ENCODE measurements around the gene SH3BP4. TPM values are rescaled to one million over a fixed set of nuclear protein-coding genes. Genes with fewer than 3 reads are reported as not detected.

SH3BP4 gene
- total and polyA plus RNA-seq, 2 of the 13 experiments (the other 11 are each of a cell fraction or from before 2014, with no cell fraction given): 34.6 to 99.1 TPM

GRCh38 chr2:235055891-235056516 is 104.2 kb downstream of the SH3BP4 start (continued):
- TF ChIP-seq ZNF382 (CRISPR knock-in tag; IDR thresholded peaks at IDR 0.05; ENCODE audit: borderline replicate concordance): no peak
- TF ChIP-seq ZNF292 (CRISPR knock-in tag; IDR thresholded peaks at IDR 0.05; ENCODE audit: borderline replicate concordance, low read depth): no peak
- TF ChIP-seq, protein P1, sequence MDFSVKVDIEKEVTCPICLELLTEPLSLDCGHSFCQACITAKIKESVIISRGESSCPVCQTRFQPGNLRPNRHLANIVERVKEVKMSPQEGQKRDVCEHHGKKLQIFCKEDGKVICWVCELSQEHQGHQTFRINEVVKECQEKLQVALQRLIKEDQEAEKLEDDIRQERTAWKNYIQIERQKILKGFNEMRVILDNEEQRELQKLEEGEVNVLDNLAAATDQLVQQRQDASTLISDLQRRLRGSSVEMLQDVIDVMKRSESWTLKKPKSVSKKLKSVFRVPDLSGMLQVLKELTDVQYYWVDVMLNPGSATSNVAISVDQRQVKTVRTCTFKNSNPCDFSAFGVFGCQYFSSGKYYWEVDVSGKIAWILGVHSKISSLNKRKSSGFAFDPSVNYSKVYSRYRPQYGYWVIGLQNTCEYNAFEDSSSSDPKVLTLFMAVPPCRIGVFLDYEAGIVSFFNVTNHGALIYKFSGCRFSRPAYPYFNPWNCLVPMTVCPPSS (IDR thresholded peaks at IDR 0.05): no peak
- TF ChIP-seq HMG20A (CRISPR knock-in tag; IDR thresholded peaks at IDR 0.05; ENCODE audit: borderline replicate concordance): no peak
- TF ChIP-seq YEATS4 (CRISPR knock-in tag; IDR thresholded peaks at IDR 0.05; ENCODE audit: borderline replicate concordance): no peak
- TF ChIP-seq ZNF414 (CRISPR knock-in tag; IDR thresholded peaks at IDR 0.05): no peak; the same call in 1 of the 2 replicates
- TF ChIP-seq TSC22D2 (CRISPR knock-in tag; IDR thresholded peaks at IDR 0.05; ENCODE audit: borderline replicate concordance): no peak
- TF ChIP-seq, protein P2, sequence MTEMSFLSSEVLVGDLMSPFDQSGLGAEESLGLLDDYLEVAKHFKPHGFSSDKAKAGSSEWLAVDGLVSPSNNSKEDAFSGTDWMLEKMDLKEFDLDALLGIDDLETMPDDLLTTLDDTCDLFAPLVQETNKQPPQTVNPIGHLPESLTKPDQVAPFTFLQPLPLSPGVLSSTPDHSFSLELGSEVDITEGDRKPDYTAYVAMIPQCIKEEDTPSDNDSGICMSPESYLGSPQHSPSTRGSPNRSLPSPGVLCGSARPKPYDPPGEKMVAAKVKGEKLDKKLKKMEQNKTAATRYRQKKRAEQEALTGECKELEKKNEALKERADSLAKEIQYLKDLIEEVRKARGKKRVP (CRISPR knock-in tag; IDR thresholded peaks at IDR 0.05): no peak
- no peak for TF ChIP-seq ZNF33B (CRISPR knock-in tag; IDR thresholded peaks at IDR 0.05)
- TF ChIP-seq ZNF326 (CRISPR knock-in tag; IDR thresholded peaks at IDR 0.05; ENCODE audit: borderline replicate concordance): no peak; the same call in 1 of the 2 replicates
- no peak for TF ChIP-seq ZNF709 (CRISPR knock-in tag; IDR thresholded peaks at IDR 0.05)
- TF ChIP-seq CENPT (CRISPR knock-in tag; IDR thresholded peaks at IDR 0.05; ENCODE audit: low read depth): no peak
- TF ChIP-seq, protein P3, sequence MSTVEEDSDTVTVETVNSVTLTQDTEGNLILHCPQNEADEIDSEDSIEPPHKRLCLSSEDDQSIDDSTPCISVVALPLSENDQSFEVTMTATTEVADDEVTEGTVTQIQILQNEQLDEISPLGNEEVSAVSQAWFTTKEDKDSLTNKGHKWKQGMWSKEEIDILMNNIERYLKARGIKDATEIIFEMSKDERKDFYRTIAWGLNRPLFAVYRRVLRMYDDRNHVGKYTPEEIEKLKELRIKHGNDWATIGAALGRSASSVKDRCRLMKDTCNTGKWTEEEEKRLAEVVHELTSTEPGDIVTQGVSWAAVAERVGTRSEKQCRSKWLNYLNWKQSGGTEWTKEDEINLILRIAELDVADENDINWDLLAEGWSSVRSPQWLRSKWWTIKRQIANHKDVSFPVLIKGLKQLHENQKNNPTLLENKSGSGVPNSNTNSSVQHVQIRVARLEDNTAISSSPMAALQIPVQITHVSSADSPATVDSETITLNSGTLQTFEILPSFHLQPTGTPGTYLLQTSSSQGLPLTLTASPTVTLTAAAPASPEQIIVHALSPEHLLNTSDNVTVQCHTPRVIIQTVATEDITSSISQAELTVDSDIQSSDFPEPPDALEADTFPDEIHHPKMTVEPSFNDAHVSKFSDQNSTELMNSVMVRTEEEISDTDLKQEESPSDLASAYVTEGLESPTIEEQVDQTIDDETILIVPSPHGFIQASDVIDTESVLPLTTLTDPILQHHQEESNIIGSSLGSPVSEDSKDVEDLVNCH (CRISPR knock-in tag; IDR thresholded peaks at IDR 0.05): no peak
- TF ChIP-seq TFDP1 (CRISPR knock-in tag; IDR thresholded peaks at IDR 0.05; ENCODE audit: borderline replicate concordance): no peak
- TF ChIP-seq HOXA7 (CRISPR knock-in tag; IDR thresholded peaks at IDR 0.05): no peak
- TF ChIP-seq SALL2 (CRISPR knock-in tag; IDR thresholded peaks at IDR 0.05): 0 out of 2 replicates have a peak, but pooled peaks have one; percentile 22
- TF ChIP-seq MAF1 (CRISPR knock-in tag; IDR thresholded peaks at IDR 0.05; ENCODE audit: borderline replicate concordance): no peak
- TF ChIP-seq ZBED4 (CRISPR knock-in tag; IDR thresholded peaks at IDR 0.05; ENCODE audit: borderline replicate concordance): peak; percentile 49; the same call in 1 of the 2 replicates
- TF ChIP-seq POLR2A (IDR thresholded peaks at IDR 0.05; ENCODE audit: insufficient read depth in 1 of 2, low read depth in 2 of 2, low read length in 2 of 2): peak; percentile 36 to 65; a peak in 2 of 4 replicates

Measured in HepG2 (cell line).